Stimulated activated CD8-positive, alpha-beta memory T cell treated with anti-CD3 and anti-CD28 coated beads, Interleukin-7, amount 100 ng/mL, for 4 hours (primary cell): ENCODE results near the gene GINS1.
"Not testable (repeated sequence)": the region's sequence is repeated elsewhere in the genome, so short reads cannot be mapped to it uniquely, and the experiment has no call there.

Experiments used
- DNase-seq, 2 donors: peaks; one replicate each; pipeline ENCODE4 v3.0.0-alpha.2; 2020; ENCODE audit warnings: low read depth in 2 of 2

The GINS1 gene

GRCh38 chr20:25389858-25390537, 17.5 kb upstream of the GINS1 start:
- DNase-seq = peak in 1 of 2 donors; percentile 13

GRCh38 chr20:25390538-25391528, 16.6 kb upstream of the GINS1 start, which contains the start of gene ABHD12:
TSS of gene ABHD12 (minus strand) at chr20:25390835. CDS start at chr20:25390703, 132 bp downstream.
- DNase-seq = peak; percentile 87 to 95

GRCh38 chr20:25394276-25394675, 13.2 kb upstream of the GINS1 start:
- no peak for DNase-seq

GRCh38 chr20:25394996-25395395, 12.5 kb upstream of the GINS1 start:
- no peak for DNase-seq

- DNase-seq = no peak
Measured at GRCh38 chr20:25397096-25397495, 10.4 kb upstream of the GINS1 start.

GRCh38 chr20:25397821-25398220, 9.7 kb upstream of the GINS1 start:
- DNase-seq = no peak

- no peak for DNase-seq
Measured at GRCh38 chr20:25398376-25399036, 9.0 kb upstream of the GINS1 start.

GRCh38 chr20:25399037-25399430, 8.4 kb upstream of the GINS1 start:
- no peak for DNase-seq

- not testable (repeated sequence) for DNase-seq
Measured at GRCh38 chr20:25400291-25400732, 7.2 kb upstream of the GINS1 start.

- DNase-seq = no peak
Measured at GRCh38 chr20:25402583-25402982, 4.9 kb upstream of the GINS1 start.

- no peak for DNase-seq
Measured at GRCh38 chr20:25408170-25408547, 686 bp downstream of the GINS1 start.

GRCh38 chr20:25408890-25409289, 1.4 kb downstream of the GINS1 start:
- DNase-seq = no peak

GRCh38 chr20:25418776-25419175, 11.3 kb downstream of the GINS1 start:
- DNase-seq = no peak

- DNase-seq = no peak
Measured at GRCh38 chr20:25421102-25421501, 13.6 kb downstream of the GINS1 start.

- no peak for DNase-seq
Measured at GRCh38 chr20:25422032-25422431, 14.6 kb downstream of the GINS1 start.

GRCh38 chr20:25424536-25424935, 17.1 kb downstream of the GINS1 start:
- no peak for DNase-seq

- DNase-seq = no peak
Measured at GRCh38 chr20:25437153-25437581, 29.7 kb downstream of the GINS1 start.

- no peak for DNase-seq
Measured at GRCh38 chr20:25439328-25439727, 31.9 kb downstream of the GINS1 start.

GRCh38 chr20:25444556-25444955, 37.1 kb downstream of the GINS1 start:
- no peak for DNase-seq

- DNase-seq = no peak
Measured at GRCh38 chr20:25447671-25448070, 40.2 kb downstream of the GINS1 start.

GRCh38 chr20:25452333-25452732, 44.9 kb downstream of the GINS1 start:
- no peak for DNase-seq
